ENCODE measurements around the gene ZC3H11A. TPM values are rescaled to one million over a fixed set of nuclear protein-coding genes. Genes with fewer than 3 reads are reported as not detected.
"Not testable (repeated sequence)": the region's sequence is repeated elsewhere in the genome, so short reads cannot be mapped to it uniquely, and the experiment has no call there.

Gene ZC3H11A
- total RNA-seq, 3 donors from 2014 or later (not counting 1 experiment from before 2014, with no cell fraction given): 71.1 to 79.9 (median 78.2) TPM

- H3K4me1 ChIP-seq (ENCODE audit: control insufficient read depth, insufficient read depth, low read length): peaks cover 8% of the 10 kb centered on the region
- no peak overlapping the region for H3K27ac ChIP-seq (ENCODE audit: low read length)
- no peak for DNase-seq
- H3K4me3 Mint-ChIP-seq: no peak overlapping the region
- no peaks in the 10 kb centered on the region for H3K36me3 ChIP-seq (ENCODE audit: control insufficient read depth, insufficient read depth, low read length)
- TF ChIP-seq CTCF (IDR thresholded peaks at IDR 0.05): no peak
- no peak for ATAC-seq
- intact Hi-C loops (cut with micrococcal nuclease): no loop called here
- H3K9me3 Mint-ChIP-seq: no peaks in the 10 kb centered on the region
- no peaks in the 10 kb centered on the region for H3K27me3 Mint-ChIP-seq (ENCODE audit: low read depth in 2 of 2)
- no peak overlapping the region for H3K4me3 ChIP-seq (ENCODE audit: low read length)
- peaks cover 22 to 24% of the 10 kb centered on the region in 2 donors for H3K4me1 Mint-ChIP-seq
- H3K27ac Mint-ChIP-seq: no peak overlapping the region
- peaks cover 4% of the 10 kb centered on the region for H3K36me3 Mint-ChIP-seq
- WGBS (ENCODE audit: insufficient coverage): 100% methylated on average over 2 of the region's 2 CpGs
- H3K9me3 ChIP-seq (ENCODE audit: control insufficient read depth, insufficient read depth, low read length): no peaks in the 10 kb centered on the region
- H3K27me3 ChIP-seq (ENCODE audit: control insufficient read depth, insufficient read depth, low read length): no peaks in the 10 kb centered on the region
Observed at GRCh38 chr1:203792486-203792885, 2.9 kb upstream of the ZC3H11A start.

DNA sequence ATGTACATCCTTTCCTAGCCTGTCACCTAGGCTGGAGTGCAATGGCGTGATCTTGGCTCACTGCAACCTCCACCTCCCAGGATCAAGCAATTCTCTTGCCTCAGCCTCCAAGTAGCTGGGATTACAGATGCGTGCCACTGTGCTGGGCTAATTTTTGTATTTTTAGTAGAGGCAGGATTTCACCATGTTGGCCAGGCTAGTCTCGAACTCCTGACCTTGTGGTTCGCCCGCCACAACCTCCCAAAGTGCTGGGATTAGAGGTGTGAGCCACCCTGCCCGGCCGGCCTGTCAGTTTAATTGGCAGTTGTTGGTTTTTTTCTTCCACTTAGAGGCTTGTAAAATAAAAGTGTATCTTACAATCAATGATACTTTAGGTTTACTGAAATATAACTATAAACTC is 1.9 kb upstream of the ZC3H11A start:
- H3K9me3 Mint-ChIP-seq; H3K27ac ChIP-seq (ENCODE audit: low read length); H3K27me3 Mint-ChIP-seq (ENCODE audit: low read depth in 2 of 2); DNase-seq; H3K9me3 ChIP-seq (ENCODE audit: control insufficient read depth, insufficient read depth, low read length); H3K27me3 ChIP-seq (ENCODE audit: control insufficient read depth, insufficient read depth, low read length); ATAC-seq; H3K36me3 ChIP-seq (ENCODE audit: control insufficient read depth, insufficient read depth, low read length); intact Hi-C loops (cut with micrococcal nuclease); H3K4me1 ChIP-seq (ENCODE audit: control insufficient read depth, insufficient read depth, low read length); H3K36me3 Mint-ChIP-seq; H3K4me3 Mint-ChIP-seq; H3K4me3 ChIP-seq (ENCODE audit: low read length): not testable (repeated sequence)
- Mint-ChIP-seq H3K4me1 (peaks cover 33 to 35% of the 10 kb centered on the region in 2 donors), H3K27ac (peak overlapping the region; percentile 62 to 98)
- 98% methylated on average over 7 of the region's 7 CpGs for WGBS (ENCODE audit: insufficient coverage)

DNA sequence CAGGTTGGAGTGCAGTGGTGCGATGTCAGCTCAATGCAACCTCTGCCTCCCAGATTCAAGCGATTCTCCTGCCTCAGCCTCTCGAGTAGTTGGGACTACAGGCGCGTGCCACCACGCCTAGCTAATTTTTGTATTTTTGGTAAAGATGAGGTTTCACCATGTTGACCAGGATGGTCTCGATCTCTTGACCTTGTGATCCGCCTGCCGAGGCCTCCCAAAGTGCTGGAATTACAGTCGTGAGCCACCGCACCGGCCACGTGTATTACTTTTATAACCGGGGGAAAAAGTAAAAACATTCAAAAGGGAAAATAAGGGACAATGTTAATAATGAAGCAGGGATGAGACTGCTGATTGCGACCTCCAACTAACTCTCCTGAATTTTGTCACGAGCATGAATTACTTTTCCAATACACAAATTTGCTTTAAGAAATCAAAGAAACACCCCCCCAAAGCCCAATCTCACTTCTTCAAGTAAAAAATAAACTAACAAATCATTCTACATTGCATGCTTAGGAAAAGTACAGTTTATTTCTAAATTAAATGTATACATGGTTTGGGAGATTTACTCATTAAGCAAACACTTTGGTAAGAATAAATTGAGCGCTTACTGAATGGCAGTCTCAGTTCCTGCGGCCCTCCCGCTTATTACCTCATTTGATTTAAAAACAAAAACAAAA is 521 bp upstream of the ZC3H11A start:
- Histone ChIP-seq H3K27me3 (ENCODE audit: control insufficient read depth, insufficient read depth, low read length) (no peaks in the 10 kb centered on the region), H3K9me3 (ENCODE audit: control insufficient read depth, insufficient read depth, low read length) (no peaks in the 10 kb centered on the region), H3K27ac (ENCODE audit: low read length) (peak overlapping the region; percentile 80), H3K4me3 (ENCODE audit: low read length) (peak overlapping the region; percentile 31), H3K36me3 (ENCODE audit: control insufficient read depth, insufficient read depth, low read length) (peaks cover 4% of the 10 kb centered on the region), H3K4me1 (ENCODE audit: control insufficient read depth, insufficient read depth, low read length) (peaks cover 8% of the 10 kb centered on the region)
- intact Hi-C loops (cut with micrococcal nuclease): loop anchor here (1.0 to 5.0 kb wide), 2 partner anchors 33 to 66 kb away; partner anchors contain the start of gene SNRPE
- peak overlapping the region; percentile 98 for H3K4me3 Mint-ChIP-seq
- DNase-seq (no peak), ATAC-seq (no peak)
- peak overlapping the region; percentile 97 to 98 for H3K27ac Mint-ChIP-seq
- no peaks in the 10 kb centered on the region for H3K9me3 Mint-ChIP-seq
- peaks cover 40 to 45% of the 10 kb centered on the region in 2 donors for H3K4me1 Mint-ChIP-seq
- 73% methylated on average over 18 of the region's 19 CpGs for WGBS (ENCODE audit: insufficient coverage)
- peaks cover 7% of the 10 kb centered on the region for H3K36me3 Mint-ChIP-seq
- no peak for TF ChIP-seq CTCF (IDR thresholded peaks at IDR 0.05)
- H3K27me3 Mint-ChIP-seq (ENCODE audit: low read depth in 2 of 2): no peaks in the 10 kb centered on the region

DNA sequence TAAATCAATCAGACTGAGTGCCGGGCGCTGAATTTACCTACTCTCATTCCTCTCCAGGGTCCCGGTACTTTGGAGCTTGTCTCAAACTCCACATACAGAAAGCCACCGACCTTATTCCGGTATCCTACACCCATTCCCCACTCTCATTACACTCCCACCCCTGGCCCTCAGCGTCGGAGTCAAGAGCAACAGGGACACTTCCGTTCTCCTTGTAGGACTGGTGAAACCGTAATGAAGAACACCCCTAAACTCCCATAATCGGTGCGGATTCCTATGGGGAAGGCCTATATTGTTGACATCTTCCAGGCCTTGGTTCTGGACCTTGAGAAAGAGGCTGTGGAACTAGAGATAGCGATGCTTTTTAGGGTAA is 798 bp downstream of the ZC3H11A start:
- H3K4me1 ChIP-seq (ENCODE audit: control insufficient read depth, insufficient read depth, low read length): peaks cover 8% of the 10 kb centered on the region
- H3K4me1 Mint-ChIP-seq: peaks cover 49% of the 10 kb centered on the region in 2 donors

More for the DNA sequence above, 798 bp downstream of the ZC3H11A start:
- intact Hi-C loops (cut with micrococcal nuclease): loop anchor here (5.0 kb wide), 1 partner anchor 34 kb away; no protein-coding TSS in a partner anchor
- H3K36me3 ChIP-seq (ENCODE audit: control insufficient read depth, insufficient read depth, low read length): peaks cover 5% of the 10 kb centered on the region
- 0% methylated on average over 10 of the region's 12 CpGs for WGBS (ENCODE audit: insufficient coverage)
- DNase-seq (peak in 1 of 2 donors; percentile 57), ATAC-seq (no peak)
- H3K27ac Mint-ChIP-seq: peak overlapping the region; percentile 97 to 98
- peak overlapping the region; percentile 70 for H3K4me3 ChIP-seq (ENCODE audit: low read length)
- peak overlapping the region; percentile 87 for H3K27ac ChIP-seq (ENCODE audit: low read length)
- peaks cover 7% of the 10 kb centered on the region for H3K36me3 Mint-ChIP-seq
- no peaks in the 10 kb centered on the region for H3K27me3 ChIP-seq (ENCODE audit: control insufficient read depth, insufficient read depth, low read length)
- H3K9me3 Mint-ChIP-seq: no peaks in the 10 kb centered on the region
- peak overlapping the region; percentile 98 for H3K4me3 Mint-ChIP-seq
- no peaks in the 10 kb centered on the region for H3K27me3 Mint-ChIP-seq (ENCODE audit: low read depth in 2 of 2)
- TF ChIP-seq CTCF (IDR thresholded peaks at IDR 0.05): no peak
- H3K9me3 ChIP-seq (ENCODE audit: control insufficient read depth, insufficient read depth, low read length): no peaks in the 10 kb centered on the region

Measured in natural killer cell (primary cell).